ENCODE measurements around the gene CCDC91.
A peak's percentile ranks its signal among the peaks of the same experiment; 100 is the strongest.
"Not testable (repeated sequence)": the region's sequence is repeated elsewhere in the genome, so short reads cannot be mapped to it uniquely, and the experiment has no call there.

CCDC91 gene

DNA sequence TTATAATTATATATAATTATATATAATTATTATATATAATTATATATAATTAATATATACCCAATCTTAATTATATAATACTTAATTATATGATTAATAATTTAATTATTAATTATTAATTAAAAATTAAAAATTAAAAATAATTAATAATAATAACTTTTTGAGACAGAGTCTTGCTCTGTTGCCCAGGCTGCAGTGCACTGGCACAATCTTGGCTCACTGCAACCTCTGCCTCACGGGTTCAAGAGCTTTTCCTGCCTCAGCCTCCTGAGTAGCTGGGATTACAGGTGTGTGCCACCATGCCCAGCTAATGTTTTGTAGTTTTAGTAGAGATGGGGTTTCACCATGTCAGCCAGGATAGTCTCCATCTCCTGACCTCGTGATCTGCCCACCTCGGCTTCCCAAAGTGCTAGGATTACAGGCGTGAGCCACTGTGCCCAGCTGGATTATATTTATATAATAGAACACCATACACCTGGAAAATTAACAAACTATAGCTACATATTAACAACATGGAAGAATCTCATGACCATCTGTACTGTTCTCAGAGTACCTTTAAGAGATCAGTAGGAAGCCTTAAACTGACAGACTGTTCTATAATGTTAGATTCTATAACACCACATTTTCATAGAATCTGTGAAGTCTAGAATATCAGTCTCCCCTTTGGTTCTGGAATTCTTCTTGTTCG, 77.8 kb downstream of the CCDC91 start:
- not testable (repeated sequence) for H3K27ac Mint-ChIP-seq; H3K27me3 Mint-ChIP-seq; H3K4me1 Mint-ChIP-seq (ENCODE audit: low read depth); H3K4me3 Mint-ChIP-seq
- H3K36me3 Mint-ChIP-seq: peaks cover 31% of the 10 kb centered on the region
- H3K9me3 Mint-ChIP-seq (ENCODE audit: low read depth): peaks cover 15% of the 10 kb centered on the region

DNA sequence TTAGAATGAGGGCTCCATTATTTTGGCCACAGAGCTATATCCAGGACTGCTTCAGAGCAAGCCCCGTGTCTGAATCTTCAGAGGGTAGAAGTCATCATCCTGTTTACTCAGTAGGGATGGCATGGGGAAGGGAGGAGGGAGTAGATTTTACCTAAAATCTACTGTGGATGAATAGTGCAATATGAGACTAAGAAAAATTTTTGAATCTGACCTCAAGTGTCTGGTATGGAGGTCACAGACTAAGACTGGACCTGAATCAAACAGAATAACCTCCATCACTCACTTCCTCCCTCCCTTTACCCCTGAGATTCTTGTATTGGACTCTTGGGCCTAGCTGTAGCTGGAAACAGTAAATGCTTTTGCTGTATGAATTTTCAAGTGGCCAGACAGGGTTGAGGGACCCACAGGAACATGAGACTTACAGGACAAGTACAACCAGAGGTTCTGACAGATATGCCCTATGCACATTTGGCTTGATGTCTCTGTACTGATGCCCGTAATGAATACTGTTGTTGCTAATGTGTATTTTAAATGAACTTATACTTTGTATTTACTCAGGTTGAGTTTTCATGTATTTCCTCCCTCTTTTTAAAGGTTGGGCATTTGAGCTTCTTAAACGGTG, 78.5 kb downstream of the CCDC91 start:
- Mint-ChIP-seq H3K4me1 (ENCODE audit: low read depth) (peaks cover 3% of the 10 kb centered on the region), H3K27me3 (no peaks in the 10 kb centered on the region), H3K9me3 (ENCODE audit: low read depth) (peaks cover 15% of the 10 kb centered on the region), H3K36me3 (peaks cover 31% of the 10 kb centered on the region), H3K4me3 (no peak overlapping the region), H3K27ac (no peak overlapping the region)

DNA sequence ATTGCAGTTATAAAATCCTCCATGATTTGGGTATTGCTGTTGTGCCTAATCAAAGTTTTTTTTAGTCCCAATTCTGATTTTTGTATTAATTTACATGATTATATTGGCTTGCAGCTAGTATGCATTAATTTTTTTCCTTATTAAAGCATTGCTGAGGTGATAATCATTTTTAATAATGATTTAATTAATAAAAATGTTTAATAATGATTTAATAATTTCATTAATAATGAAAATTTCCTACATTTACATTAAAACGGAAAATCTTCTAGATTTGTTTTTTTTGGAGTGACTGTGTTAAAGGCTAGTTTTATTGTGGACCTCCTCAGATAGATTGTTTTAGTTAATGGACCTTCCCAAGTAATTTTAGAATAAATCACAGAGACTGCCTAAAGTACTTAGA, 79.6 kb downstream of the CCDC91 start:
- H3K4me3 Mint-ChIP-seq: no peak overlapping the region
- H3K36me3 Mint-ChIP-seq: peaks cover 37% of the 10 kb centered on the region
- H3K27ac Mint-ChIP-seq: no peak overlapping the region
- H3K9me3 Mint-ChIP-seq (ENCODE audit: low read depth): peaks cover 15% of the 10 kb centered on the region
- no peaks in the 10 kb centered on the region for H3K27me3 Mint-ChIP-seq
- peaks cover 6% of the 10 kb centered on the region for H3K4me1 Mint-ChIP-seq (ENCODE audit: low read depth)

DNA sequence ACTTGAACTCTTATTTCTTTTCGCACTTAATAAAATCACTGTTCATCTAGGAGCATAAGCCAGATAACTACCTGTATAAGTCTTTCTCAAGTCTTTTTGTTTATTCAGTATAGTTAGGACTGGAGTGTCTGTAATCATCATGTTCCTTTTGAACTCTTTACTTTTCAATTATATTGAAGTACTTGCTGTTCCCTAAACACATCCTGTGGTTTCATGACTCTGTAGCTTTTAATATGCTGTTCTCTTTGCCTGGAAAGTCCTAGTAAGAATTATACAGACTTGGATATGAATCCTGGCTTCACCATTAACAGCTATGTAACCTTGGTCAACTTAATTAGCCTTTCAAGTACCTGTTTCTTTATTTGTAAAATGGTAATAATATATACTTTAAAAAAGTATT, 88.2 kb downstream of the CCDC91 start:
- H3K4me3 Mint-ChIP-seq: no peak overlapping the region
- no peaks in the 10 kb centered on the region for H3K27me3 Mint-ChIP-seq
- peaks cover 20% of the 10 kb centered on the region for H3K4me1 Mint-ChIP-seq (ENCODE audit: low read depth)
- no peaks in the 10 kb centered on the region for H3K9me3 Mint-ChIP-seq (ENCODE audit: low read depth)
- H3K27ac Mint-ChIP-seq: no peak overlapping the region
- H3K36me3 Mint-ChIP-seq: peaks cover 41% of the 10 kb centered on the region

DNA sequence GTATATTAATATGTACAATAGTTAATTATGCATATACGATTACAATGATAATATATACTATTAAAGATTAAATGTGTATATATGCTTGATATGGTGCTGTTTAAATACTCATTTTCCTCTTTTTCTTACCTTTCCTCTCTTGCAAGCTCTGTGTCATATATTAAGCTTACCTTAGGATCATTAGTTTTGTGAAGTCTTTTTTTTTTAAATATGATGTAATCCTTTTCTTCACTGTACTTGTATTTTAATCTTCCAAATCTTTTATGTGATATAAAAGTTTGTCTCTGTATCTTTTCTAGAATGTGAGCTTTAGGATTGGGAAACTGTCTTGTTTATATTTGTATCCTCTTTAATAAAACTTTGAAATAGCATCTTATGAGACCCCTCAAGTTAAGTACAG, 88.7 kb downstream of the CCDC91 start:
- Mint-ChIP-seq H3K27ac (no peak overlapping the region), H3K36me3 (peaks cover 41% of the 10 kb centered on the region), H3K4me1 (ENCODE audit: low read depth) (peaks cover 20% of the 10 kb centered on the region), H3K27me3 (no peaks in the 10 kb centered on the region), H3K9me3 (ENCODE audit: low read depth) (no peaks in the 10 kb centered on the region), H3K4me3 (no peak overlapping the region)

DNA sequence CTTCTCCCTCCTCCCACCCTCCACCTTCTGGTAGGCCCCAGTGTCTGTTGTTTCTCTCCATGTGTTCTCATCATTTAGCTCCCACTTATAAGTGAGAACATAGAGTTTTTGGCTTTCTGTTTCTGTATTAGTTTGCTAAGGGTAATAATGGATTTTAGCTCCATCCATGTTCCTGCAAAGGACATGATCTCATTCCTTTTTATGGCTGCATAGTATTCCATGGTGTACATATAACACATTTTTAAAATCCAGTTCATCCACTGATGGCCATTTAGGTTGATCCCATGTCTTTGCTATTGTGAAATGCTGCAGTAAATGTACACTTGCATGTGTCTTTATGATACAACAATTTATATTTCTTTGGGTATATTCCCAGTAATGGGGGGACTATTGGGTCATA, 96.1 kb downstream of the CCDC91 start:
- Mint-ChIP-seq H3K36me3 (peaks cover 60% of the 10 kb centered on the region), H3K9me3 (ENCODE audit: low read depth) (peaks cover 23% of the 10 kb centered on the region), H3K27ac (no peak overlapping the region), H3K4me3 (no peak overlapping the region), H3K4me1 (ENCODE audit: low read depth) (peaks cover 2% of the 10 kb centered on the region), H3K27me3 (no peaks in the 10 kb centered on the region)

DNA sequence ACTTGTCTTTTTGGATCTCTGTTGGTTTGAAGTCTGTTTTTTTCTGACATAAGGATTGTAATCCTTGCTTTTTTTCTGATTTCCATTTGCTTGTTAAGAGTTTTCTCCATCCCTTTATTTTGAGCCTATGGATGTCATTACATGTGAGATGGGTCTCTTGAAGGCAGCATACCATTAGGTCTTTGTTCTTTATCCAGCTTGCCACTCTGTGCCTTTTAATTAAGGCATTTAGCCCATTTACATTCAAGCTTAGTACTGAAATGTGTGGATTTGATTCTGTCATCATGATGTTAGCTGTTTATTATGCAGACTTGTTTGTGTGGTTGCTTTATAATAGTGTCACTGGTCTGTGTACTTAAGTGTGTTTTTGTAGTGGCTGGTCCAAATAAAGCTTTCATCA, 100.0 kb downstream of the CCDC91 start:
- peaks cover 53% of the 10 kb centered on the region for H3K36me3 Mint-ChIP-seq
- no peak overlapping the region for H3K4me3 Mint-ChIP-seq
- no peaks in the 10 kb centered on the region for H3K27me3 Mint-ChIP-seq
- H3K4me1 Mint-ChIP-seq (ENCODE audit: low read depth): peaks cover 7% of the 10 kb centered on the region
- H3K9me3 Mint-ChIP-seq (ENCODE audit: low read depth): peaks cover 23% of the 10 kb centered on the region
- no peak overlapping the region for H3K27ac Mint-ChIP-seq

DNA sequence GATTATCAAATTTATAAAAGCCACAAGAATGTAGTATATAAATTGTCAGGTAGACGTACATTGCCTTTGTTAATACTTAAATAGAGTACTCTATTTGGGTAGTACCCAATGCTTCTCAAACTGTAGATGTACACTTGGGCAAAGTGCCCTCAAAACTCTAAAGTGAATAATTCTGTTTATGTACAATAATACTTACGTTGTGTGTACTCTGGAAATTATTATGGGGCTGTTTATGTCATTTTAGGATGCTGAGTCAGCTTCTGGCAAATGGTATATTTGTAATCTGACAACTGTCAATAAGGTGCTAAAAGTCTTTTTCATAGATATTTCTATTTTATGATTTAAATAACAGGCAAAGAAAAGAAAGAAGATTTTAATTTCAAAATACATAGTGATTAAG, 102.4 kb downstream of the CCDC91 start:
- peaks cover 19% of the 10 kb centered on the region for H3K9me3 Mint-ChIP-seq (ENCODE audit: low read depth)
- H3K4me1 Mint-ChIP-seq (ENCODE audit: low read depth): peaks cover 5% of the 10 kb centered on the region
- no peaks in the 10 kb centered on the region for H3K27me3 Mint-ChIP-seq
- H3K4me3 Mint-ChIP-seq: no peak overlapping the region
- H3K36me3 Mint-ChIP-seq: peaks cover 40% of the 10 kb centered on the region
- H3K27ac Mint-ChIP-seq: no peak overlapping the region

DNA sequence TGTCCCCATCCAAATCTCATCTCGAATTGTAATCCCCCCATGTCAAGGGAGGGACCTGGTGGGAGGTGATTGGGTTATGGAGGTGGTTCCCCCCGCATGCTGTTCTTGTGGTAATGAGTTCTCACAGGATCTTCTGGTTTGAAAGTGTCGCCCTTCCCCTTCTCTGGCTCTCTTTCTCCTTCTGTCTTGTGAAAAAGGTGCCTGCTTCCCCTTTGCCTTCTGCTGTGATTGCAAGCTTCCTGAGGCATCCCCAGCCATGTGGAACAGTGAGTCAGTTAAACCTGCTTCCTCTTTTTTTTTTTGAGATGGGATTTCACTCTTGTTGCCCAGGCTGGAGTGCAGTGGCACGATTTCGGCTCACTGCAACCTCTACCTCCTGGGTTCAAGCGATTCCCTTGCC, 104.0 kb downstream of the CCDC91 start:
- Mint-ChIP-seq H3K9me3 (ENCODE audit: low read depth) (peaks cover 8% of the 10 kb centered on the region), H3K4me3 (no peak overlapping the region), H3K36me3 (peaks cover 28% of the 10 kb centered on the region), H3K27me3 (no peaks in the 10 kb centered on the region), H3K4me1 (ENCODE audit: low read depth) (peaks cover 8% of the 10 kb centered on the region), H3K27ac (peak overlapping the region; percentile 46)

DNA sequence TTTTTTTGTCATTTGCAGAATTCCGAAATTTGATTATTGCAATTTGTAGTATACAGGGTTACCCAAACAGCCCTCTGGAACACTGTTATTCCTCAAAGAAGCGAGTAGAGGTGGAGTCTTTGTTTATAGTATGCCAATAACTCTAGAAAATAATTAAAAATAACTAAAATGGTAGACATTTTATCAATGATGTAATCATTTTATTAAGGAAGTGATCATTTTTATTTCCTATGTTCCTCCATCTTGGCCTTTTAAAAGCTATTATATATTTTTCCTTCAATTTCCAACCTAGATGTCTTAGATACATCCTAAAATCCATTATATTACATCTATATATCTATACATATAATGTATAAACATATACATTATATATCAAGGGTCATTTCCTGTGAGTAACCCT, 106.0 kb downstream of the CCDC91 start:
- Mint-ChIP-seq H3K4me1 (ENCODE audit: low read depth) (peaks cover 11% of the 10 kb centered on the region), H3K27me3 (no peaks in the 10 kb centered on the region), H3K27ac (no peak overlapping the region), H3K4me3 (no peak overlapping the region), H3K36me3 (peaks cover 26% of the 10 kb centered on the region), H3K9me3 (ENCODE audit: low read depth) (no peaks in the 10 kb centered on the region)

DNA sequence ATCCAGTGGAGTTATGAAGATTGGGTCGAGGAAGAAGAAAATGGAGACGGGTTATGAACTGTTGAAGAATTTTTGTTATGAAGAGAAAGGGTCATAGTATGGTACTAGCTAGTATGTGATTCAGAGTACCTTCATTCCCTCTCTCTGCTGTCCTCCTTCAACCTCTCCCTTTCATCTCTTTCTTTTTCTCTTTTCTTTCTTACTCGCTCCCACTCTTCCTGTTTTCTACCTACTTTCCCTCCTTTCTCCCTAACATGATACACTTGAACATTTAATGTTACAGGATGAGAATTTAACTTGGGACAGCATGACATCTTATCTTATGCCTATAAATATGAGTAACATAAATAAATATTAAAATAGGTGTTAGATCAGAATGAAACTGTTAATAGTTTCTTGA, 112.9 kb downstream of the CCDC91 start:
- Mint-ChIP-seq H3K4me3 (no peak overlapping the region), H3K27me3 (no peaks in the 10 kb centered on the region), H3K27ac (no peak overlapping the region), H3K36me3 (peaks cover 22% of the 10 kb centered on the region), H3K4me1 (ENCODE audit: low read depth) (peaks cover 11% of the 10 kb centered on the region), H3K9me3 (ENCODE audit: low read depth) (no peaks in the 10 kb centered on the region)

DNA sequence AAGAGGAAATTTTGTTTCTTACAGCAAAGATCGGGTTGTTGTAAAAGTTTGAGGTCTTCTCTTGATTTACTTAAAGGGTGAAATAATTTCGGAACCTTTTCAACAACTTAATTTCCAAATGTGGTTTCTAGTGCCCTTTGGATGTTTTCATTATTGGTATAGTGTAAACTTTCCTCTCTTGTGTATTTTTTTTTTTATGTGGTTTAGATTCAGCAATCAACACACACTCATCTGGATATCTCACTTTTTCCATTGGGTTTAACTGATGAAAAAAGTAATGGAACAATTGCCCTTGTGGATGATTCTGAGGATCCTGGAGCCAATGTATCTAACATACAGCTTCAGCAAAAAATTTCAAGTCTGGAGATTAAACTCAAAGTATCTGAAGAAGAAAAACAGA, 116.3 kb downstream of the CCDC91 start:
- H3K9me3 Mint-ChIP-seq (ENCODE audit: low read depth): no peaks in the 10 kb centered on the region
- H3K36me3 Mint-ChIP-seq: peaks cover 42% of the 10 kb centered on the region
- no peak overlapping the region for H3K4me3 Mint-ChIP-seq
- H3K27ac Mint-ChIP-seq: no peak overlapping the region
- peaks cover 5% of the 10 kb centered on the region for H3K4me1 Mint-ChIP-seq (ENCODE audit: low read depth)
- no peaks in the 10 kb centered on the region for H3K27me3 Mint-ChIP-seq

DNA sequence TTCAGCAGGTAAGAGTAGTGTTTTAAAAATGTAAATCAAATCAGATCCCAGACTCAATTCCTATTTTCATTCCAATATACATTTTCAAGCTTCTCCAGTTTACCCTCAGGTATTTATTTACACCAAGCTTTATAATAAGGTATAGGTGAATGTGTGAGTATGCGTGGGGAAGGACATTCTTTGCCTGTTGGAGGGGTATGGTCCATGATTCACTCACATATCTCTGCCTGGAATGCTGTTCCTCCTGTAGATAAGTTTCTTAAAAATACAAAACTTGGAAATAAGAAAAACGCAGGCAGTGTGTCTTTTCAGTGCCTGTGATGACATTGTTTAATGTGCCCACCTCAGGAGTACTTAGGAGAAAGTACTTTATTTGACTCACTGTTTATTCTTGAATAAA, 118.6 kb downstream of the CCDC91 start:
- no peaks in the 10 kb centered on the region for H3K9me3 Mint-ChIP-seq (ENCODE audit: low read depth)
- H3K27me3 Mint-ChIP-seq: no peaks in the 10 kb centered on the region
- H3K27ac Mint-ChIP-seq: no peak overlapping the region
- peaks cover 54% of the 10 kb centered on the region for H3K36me3 Mint-ChIP-seq
- H3K4me1 Mint-ChIP-seq (ENCODE audit: low read depth): peaks cover 3% of the 10 kb centered on the region
- no peak overlapping the region for H3K4me3 Mint-ChIP-seq

DNA sequence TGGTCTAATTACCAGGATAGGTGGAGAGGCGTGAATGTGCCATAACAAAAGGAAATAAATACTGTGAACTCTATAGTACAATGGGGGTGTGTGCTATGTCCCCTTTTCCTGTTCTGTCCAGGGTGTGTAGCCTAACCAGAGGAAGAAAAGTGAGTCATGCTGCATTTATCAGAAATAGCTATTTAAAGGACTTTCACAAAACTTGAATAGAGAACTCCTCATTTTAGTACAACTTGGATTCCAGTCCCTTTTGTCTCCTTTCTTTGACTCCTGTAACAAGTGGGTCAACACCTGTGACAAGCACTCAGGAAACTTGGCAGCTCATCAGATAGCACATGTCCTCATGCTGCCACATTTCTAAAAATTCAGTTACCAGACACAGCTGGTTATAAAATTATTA, 123.4 kb downstream of the CCDC91 start:
- H3K36me3 Mint-ChIP-seq: peaks cover 62% of the 10 kb centered on the region
- H3K27ac Mint-ChIP-seq: no peak overlapping the region
- H3K4me3 Mint-ChIP-seq: no peak overlapping the region
- H3K4me1 Mint-ChIP-seq (ENCODE audit: low read depth): no peaks in the 10 kb centered on the region
- peaks cover 7% of the 10 kb centered on the region for H3K9me3 Mint-ChIP-seq (ENCODE audit: low read depth)
- H3K27me3 Mint-ChIP-seq: no peaks in the 10 kb centered on the region

DNA sequence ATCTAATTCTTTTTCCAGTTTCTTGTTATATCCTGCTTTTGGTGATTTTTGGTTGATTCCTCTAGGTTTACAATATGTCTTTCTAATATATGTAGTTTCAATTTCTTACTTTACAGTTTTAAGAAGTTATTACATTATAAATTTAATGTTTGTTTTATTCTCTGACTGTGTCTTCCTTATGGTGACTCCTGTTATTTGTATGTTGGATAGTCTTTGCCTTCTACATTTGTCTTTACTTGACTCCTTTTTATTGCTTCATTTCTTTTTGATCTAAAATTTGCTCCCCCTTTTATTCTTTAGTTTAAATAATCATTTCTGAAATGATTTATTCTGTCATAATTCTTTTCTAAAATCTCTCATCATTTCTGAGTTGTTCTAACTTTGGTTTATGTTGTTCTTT, 125.8 kb downstream of the CCDC91 start:
- no peak overlapping the region for H3K27ac Mint-ChIP-seq
- H3K4me3 Mint-ChIP-seq: no peak overlapping the region
- H3K4me1 Mint-ChIP-seq (ENCODE audit: low read depth): no peaks in the 10 kb centered on the region
- peaks cover 7% of the 10 kb centered on the region for H3K9me3 Mint-ChIP-seq (ENCODE audit: low read depth)
- peaks cover 52% of the 10 kb centered on the region for H3K36me3 Mint-ChIP-seq
- H3K27me3 Mint-ChIP-seq: no peaks in the 10 kb centered on the region

DNA sequence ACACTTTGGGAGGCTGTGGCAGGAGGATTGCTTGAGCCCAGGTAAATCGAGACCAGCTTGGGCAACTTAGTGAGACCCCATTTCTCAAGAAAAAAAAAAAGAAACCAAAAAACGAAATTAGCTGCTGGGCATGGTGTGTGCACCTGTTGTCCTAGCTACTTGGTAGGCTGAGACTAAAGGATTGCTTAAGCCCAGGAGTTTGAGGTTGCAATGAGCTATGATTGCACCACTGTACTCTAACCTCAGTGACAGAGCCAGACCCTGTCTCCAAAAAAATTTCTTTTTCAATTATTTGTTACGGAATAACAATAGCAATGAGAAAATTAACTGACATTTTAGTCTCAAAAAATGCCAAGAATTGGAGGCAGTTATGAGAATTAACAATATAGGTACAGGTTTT, 128.0 kb downstream of the CCDC91 start:
- H3K27ac Mint-ChIP-seq: no peak overlapping the region
- H3K36me3 Mint-ChIP-seq: peaks cover 39% of the 10 kb centered on the region
- no peaks in the 10 kb centered on the region for H3K27me3 Mint-ChIP-seq
- H3K4me1 Mint-ChIP-seq (ENCODE audit: low read depth): no peaks in the 10 kb centered on the region
- H3K4me3 Mint-ChIP-seq: no peak overlapping the region
- H3K9me3 Mint-ChIP-seq (ENCODE audit: low read depth): peaks cover 7% of the 10 kb centered on the region
